Smooth muscle cell (in vitro differentiated cells): Measurements from ENCODE around the gene ACKR4. TPM values are rescaled to one million over a fixed set of nuclear protein-coding genes. Genes with fewer than 3 reads are reported as not detected.
"Not testable (repeated sequence)": the region's sequence is repeated elsewhere in the genome, so short reads cannot be mapped to it uniquely, and the experiment has no call there.

Experiments used
- DNase-seq: peaks from one replicate; lab custom pipeline; 2025; ENCODE audit not compliant: unreplicated experiment; lab: John Stamatoyannopoulos, UW
- H2AFZ ChIP-seq: fragments of 200-600 bp; sonication (generic); 2 replicates; pipeline ENCODE4 v1.6.0; 2016; ENCODE audit warnings: antibody characterized with exemption, low read depth, mild to moderate bottlenecking
- H3F3A ChIP-seq: fragments of 200-600 bp; sonication (generic); 2 replicates; pipeline ENCODE4 v1.6.0; 2017; ENCODE audit warnings: antibody characterized with exemption, low read depth
- H3K27ac ChIP-seq: fragments of 200-600 bp; sonication (generic); 2 replicates; pipeline ENCODE4 v1.5.1; 2016; ENCODE audit warnings: low read depth, mild to moderate bottlenecking
- H3K27me3 ChIP-seq: fragments of 200-600 bp; sonication (generic); 2 replicates; pipeline ENCODE4 v1.6.1; 2016; ENCODE audit warnings: low read depth, mild to moderate bottlenecking
- H3K36me3 ChIP-seq: fragments of 200-600 bp; sonication (generic); 2 replicates; pipeline ENCODE4 v1.5.1; 2016; ENCODE audit warnings: low read depth
- H3K4me1 ChIP-seq: fragments of 200-600 bp; sonication (generic); 2 replicates; pipeline ENCODE4 v1.5.1; 2016; ENCODE audit warnings: low read depth
- H3K4me2 ChIP-seq: fragments of 200-600 bp; sonication (generic); 2 replicates; pipeline ENCODE4 v1.6.0; 2016; ENCODE audit warnings: mild to moderate bottlenecking
- H3K4me3 ChIP-seq: fragments of 200-600 bp; sonication (generic); 2 replicates; pipeline ENCODE4 v1.5.1; 2016; ENCODE audit warnings: mild to moderate bottlenecking
- H3K79me2 ChIP-seq: fragments of 200-600 bp; sonication (generic); 2 replicates; pipeline ENCODE4 v1.6.0; 2016; ENCODE audit warnings: low read depth, mild to moderate bottlenecking
- H3K9ac ChIP-seq: fragments of 200-600 bp; sonication (generic); 2 replicates; pipeline ENCODE4 v1.6.0; 2016; ENCODE audit warnings: low read depth
- H3K9me3 ChIP-seq: fragments of 200-600 bp; sonication (generic); replicated peaks from 2 replicates; pipeline ENCODE4 v1.5.1; 2016; ENCODE audit warnings: low read depth
- H4K20me1 ChIP-seq: fragments of 200-600 bp; sonication (generic); 2 replicates; pipeline ENCODE4 v1.6.0; 2016; ENCODE audit warnings: low read depth
- WGBS: methylation state at CpG from one replicate; pipeline ENCODE4 v1.1.7; 2016; ENCODE audit warnings: low lambda C conversion rate; 5-methylcytosine and 5-hydroxymethylcytosine counted together
- polyA plus RNA-seq: library from polyadenylated mRNA; unstranded; fragments of >200 nt; fragmentation: Nextera tagmentation; extraction: Ambion mirVana; gene quantifications from 2 replicates; pipeline ENCODE4 v1.2.1, GENCODE V29; 2016
- total RNA-seq: library from RNA; depleted of rRNA; stranded (reverse); fragments of >200 nt; gene quantifications from 2 replicates; pipeline ENCODE4 v1.2.3, GENCODE V29; 2014
- TF ChIP-seq, protein P1 (sequence below): fragments of 200-600 bp; sonication (generic); IDR thresholded peaks from 2 replicates; pipeline ENCODE4 v1.5.1; 2017; ENCODE audit warnings: borderline replicate concordance, mild to moderate bottlenecking, antibody characterized with exemption; ENCODE audit not compliant: insufficient read depth, poor library complexity, severe bottlenecking

Gene ACKR4
- total and polyA plus RNA-seq, 2 experiments from 2014 or later = not detected

DNA sequence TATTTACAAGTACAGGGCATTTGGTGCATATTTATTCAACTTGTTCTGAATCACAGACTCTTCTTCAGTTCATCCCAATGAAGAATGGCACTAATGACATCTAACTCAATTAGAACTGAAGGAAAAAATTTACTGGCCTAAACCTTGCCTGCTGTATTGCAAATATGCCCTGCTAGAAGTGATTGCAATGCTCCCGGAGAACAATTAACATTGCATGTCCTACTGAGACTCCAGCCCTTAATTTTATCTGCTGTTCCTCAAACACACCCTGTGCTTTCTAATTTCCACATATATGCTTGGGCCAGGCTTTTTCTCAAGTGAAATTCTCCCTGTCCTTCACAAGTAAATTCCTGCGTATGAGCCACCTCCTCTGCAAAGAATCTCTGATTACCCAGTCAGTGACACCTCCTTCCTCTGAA is 8.3 kb downstream of the ACKR4 start:
- no peak for DNase-seq
- peaks cover 15% of the 10 kb centered on the region for H3K4me1 ChIP-seq
- peak overlapping the region; percentile 40 for H2AFZ ChIP-seq
- H3K4me3 ChIP-seq = no peak overlapping the region
- no peak overlapping the region for H3K9ac ChIP-seq
- H3K4me2 ChIP-seq = peak overlapping the region; percentile 64
- 61% methylated on average over 2 of the region's 2 CpGs for WGBS
- H3K79me2 ChIP-seq = no peaks in the 10 kb centered on the region
- H3K27ac ChIP-seq = peak overlapping the region; percentile 82
- H3K9me3 ChIP-seq = no peaks in the 10 kb centered on the region
- H3K36me3 ChIP-seq = peaks cover 6% of the 10 kb centered on the region
- TF ChIP-seq, protein P1, sequence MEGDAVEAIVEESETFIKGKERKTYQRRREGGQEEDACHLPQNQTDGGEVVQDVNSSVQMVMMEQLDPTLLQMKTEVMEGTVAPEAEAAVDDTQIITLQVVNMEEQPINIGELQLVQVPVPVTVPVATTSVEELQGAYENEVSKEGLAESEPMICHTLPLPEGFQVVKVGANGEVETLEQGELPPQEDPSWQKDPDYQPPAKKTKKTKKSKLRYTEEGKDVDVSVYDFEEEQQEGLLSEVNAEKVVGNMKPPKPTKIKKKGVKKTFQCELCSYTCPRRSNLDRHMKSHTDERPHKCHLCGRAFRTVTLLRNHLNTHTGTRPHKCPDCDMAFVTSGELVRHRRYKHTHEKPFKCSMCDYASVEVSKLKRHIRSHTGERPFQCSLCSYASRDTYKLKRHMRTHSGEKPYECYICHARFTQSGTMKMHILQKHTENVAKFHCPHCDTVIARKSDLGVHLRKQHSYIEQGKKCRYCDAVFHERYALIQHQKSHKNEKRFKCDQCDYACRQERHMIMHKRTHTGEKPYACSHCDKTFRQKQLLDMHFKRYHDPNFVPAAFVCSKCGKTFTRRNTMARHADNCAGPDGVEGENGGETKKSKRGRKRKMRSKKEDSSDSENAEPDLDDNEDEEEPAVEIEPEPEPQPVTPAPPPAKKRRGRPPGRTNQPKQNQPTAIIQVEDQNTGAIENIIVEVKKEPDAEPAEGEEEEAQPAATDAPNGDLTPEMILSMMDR = no peak
- H3F3A ChIP-seq = peaks cover 13% of the 10 kb centered on the region
- H4K20me1 ChIP-seq = no peaks in the 10 kb centered on the region
- no peaks in the 10 kb centered on the region for H3K27me3 ChIP-seq

DNA sequence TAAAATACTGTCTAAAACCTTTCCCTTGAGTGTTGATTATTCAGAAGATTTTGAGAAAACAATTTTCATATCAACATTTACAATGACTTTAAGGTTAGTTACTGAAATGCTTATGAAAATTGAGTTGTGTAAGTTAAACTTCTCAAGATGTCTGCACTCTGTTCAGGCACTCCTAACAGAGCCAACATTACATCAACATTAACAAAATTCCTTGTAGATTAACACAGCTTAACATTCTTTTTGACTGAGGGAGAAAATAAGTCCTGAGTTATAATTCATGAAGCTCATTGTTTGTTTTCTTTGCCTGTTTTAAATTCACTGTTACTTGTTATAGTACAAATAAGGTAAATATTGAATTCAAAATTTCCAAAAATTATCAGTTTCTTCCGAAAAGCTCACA is 9.0 kb downstream of the ACKR4 start:
- Histone ChIP-seq H3K36me3 (peaks cover 6% of the 10 kb centered on the region), H3K4me3 (no peak overlapping the region), H3K4me2 (peak overlapping the region; percentile 64), H4K20me1 (no peaks in the 10 kb centered on the region), H3K4me1 (peaks cover 15% of the 10 kb centered on the region), H3K27ac (peak overlapping the region; percentile 82), H3K27me3 (no peaks in the 10 kb centered on the region), H3K9me3 (no peaks in the 10 kb centered on the region), H3K79me2 (no peaks in the 10 kb centered on the region), H3K9ac (no peak overlapping the region), H3F3A (peaks cover 13% of the 10 kb centered on the region), H2AFZ (peak overlapping the region; percentile 40)
- TF ChIP-seq, protein P1 = no peak
- DNase-seq = no peak
- WGBS = 38% methylated on average over 1 of the region's 1 CpG

GRCh38 chr3:132606620-132607019 is 9.6 kb downstream of the ACKR4 start:
- Histone ChIP-seq H2AFZ (peak overlapping the region; percentile 40), H3F3A (peaks cover 13% of the 10 kb centered on the region), H3K27ac (peak overlapping the region; percentile 82), H3K4me1 (peaks cover 15% of the 10 kb centered on the region), H3K4me2 (peak overlapping the region; percentile 64)
- DNase-seq, H4K20me1 ChIP-seq, H3K36me3 ChIP-seq, H3K79me2 ChIP-seq, H3K4me3 ChIP-seq, H3K9me3 ChIP-seq, H3K9ac ChIP-seq, H3K27me3 ChIP-seq: not testable (repeated sequence)
- WGBS = 56% methylated on average over 8 of the region's 8 CpGs

DNA sequence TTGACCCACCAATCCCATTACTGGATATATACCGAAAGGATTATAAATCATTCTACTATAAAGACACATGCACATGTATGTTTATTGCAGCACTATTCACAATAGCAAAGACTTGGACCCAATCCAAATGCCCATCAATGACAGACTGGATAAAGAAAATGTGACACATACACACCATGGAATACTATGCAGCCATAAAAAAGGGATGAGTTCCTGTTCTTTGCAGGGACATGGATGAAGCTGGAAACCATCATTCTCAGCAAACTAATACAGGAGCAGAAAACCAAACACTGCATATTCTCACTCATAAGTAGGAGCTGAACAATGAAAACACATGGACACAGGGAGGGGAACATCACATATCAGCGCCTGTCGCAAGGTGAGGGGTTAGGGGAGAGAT is 18.2 kb downstream of the ACKR4 start:
- WGBS = 100% methylated on average over 3 of the region's 3 CpGs
- H4K20me1 ChIP-seq, H2AFZ ChIP-seq, H3K36me3 ChIP-seq, H3K4me3 ChIP-seq, H3K4me1 ChIP-seq, H3K79me2 ChIP-seq, H3F3A ChIP-seq, H3K27ac ChIP-seq, H3K4me2 ChIP-seq, H3K9me3 ChIP-seq, H3K27me3 ChIP-seq, H3K9ac ChIP-seq, DNase-seq: not testable (repeated sequence)

- H3K9me3 ChIP-seq = peaks cover under 1% of the 10 kb centered on the region
- 88% methylated on average over 3 of the region's 3 CpGs for WGBS
- no peaks in the 10 kb centered on the region for H3K4me1 ChIP-seq
- H3F3A ChIP-seq = peaks cover 4% of the 10 kb centered on the region
- H3K4me2 ChIP-seq = no peak overlapping the region
- no peak overlapping the region for H3K9ac ChIP-seq
- no peak overlapping the region for H3K4me3 ChIP-seq
- no peak for DNase-seq
- H3K79me2 ChIP-seq = no peaks in the 10 kb centered on the region
- H2AFZ ChIP-seq = no peak overlapping the region
- no peak overlapping the region for H3K27ac ChIP-seq
- no peaks in the 10 kb centered on the region for H3K27me3 ChIP-seq
- H4K20me1 ChIP-seq = no peaks in the 10 kb centered on the region
- peaks cover 9% of the 10 kb centered on the region for H3K36me3 ChIP-seq
- TF ChIP-seq, protein P1 = no peak
Observed at GRCh38 chr3:132615881-132616280, 18.8 kb downstream of the ACKR4 start.
